Esophagus squamous epithelium (tissue), 5 donors: ENCODE data around the gene VWA8. TPM values are rescaled to one million over a fixed set of nuclear protein-coding genes. Genes with fewer than 3 reads are reported as not detected.

Source experiments
- DNase-seq: peaks from one replicate; lab custom pipeline; 2025; lab: John Stamatoyannopoulos, UW
- H3K27ac ChIP-seq, 4 donors: fragments of 200-600 bp; sonication (generic); one replicate each; pipeline ENCODE4 v1.5.1; 2016 to 2019; ENCODE audit warnings: mild to moderate bottlenecking in 1 of 4
- H3K27me3 ChIP-seq, 4 donors: fragments of 200-600 bp; sonication (generic); 1 replicate in 3 of 4; 2 replicates in 1 of 4; pipeline versions ENCODE4 v1.5.1 to v1.6.0; 2017 to 2021; ENCODE audit warnings: antibody characterized with exemption in 1 of 4
- H3K36me3 ChIP-seq, 3 donors: fragments of 200-600 bp; sonication (generic); one replicate each; pipeline ENCODE4 v1.5.1; 2016 to 2019
- H3K4me1 ChIP-seq, 3 donors: fragments of 200-600 bp; sonication (generic); one replicate each; pipeline ENCODE4 v1.5.1; 2017 to 2019
- H3K4me3 ChIP-seq, 4 donors: fragments of 200-600 bp; sonication (generic); 1 replicate in 3 of 4; 2 replicates in 1 of 4; pipeline ENCODE4 v1.5.1; 2016 to 2019; ENCODE audit warnings: mild to moderate bottlenecking in 2 of 4, moderate library complexity in 1 of 4
- H3K9me3 ChIP-seq, 3 donors: fragments of 200-600 bp; sonication (generic); one replicate each; pipeline ENCODE4 v1.5.1; 2016 to 2019
- CTCF ChIP-seq, 6 experiments: fragments of 450-650 bp in 4 of 6; fragments of 200-600 bp in 2 of 6; sonication (generic) in 2 of 6; IDR thresholded peaks; one replicate each; pipeline ENCODE4 v1.5.1; 2016 to 2019; ENCODE audit warnings: antibody characterized with exemption in 6 of 6, mild to moderate bottlenecking in 4 of 6, moderate library complexity in 4 of 6
- POLR2A ChIP-seq, 4 donors: fragments of 450-650 bp; IDR thresholded peaks; one replicate each; pipeline ENCODE4 v1.6.1; 2017; ENCODE audit warnings: antibody characterized with exemption in 4 of 4, mild to moderate bottlenecking in 4 of 4, moderate library complexity in 3 of 4
- WGBS, 2 donors: methylation state at CpG; one replicate each; pipeline ENCODE4 v1.1.5; 2018; 5-methylcytosine and 5-hydroxymethylcytosine counted together
- intact Hi-C: fragments of 100-400 bp; cut with DNase I; formaldehyde crosslinking; loops from one replicate; pipeline ENCODE4 v1.15.0; 2022
- total RNA-seq, 4 donors: library from RNA; depleted of rRNA; stranded (reverse); fragments of >200 nt; gene quantifications; one replicate each; pipeline ENCODE4 v1.1.0, GENCODE V29; 2016
- donor health status: DM: yes; HTN: yes; CAD: no.

Gene VWA8
- total RNA-seq, 4 donors from 2014 or later = 10.5 to 23.7 (median 17.3) TPM

DNA sequence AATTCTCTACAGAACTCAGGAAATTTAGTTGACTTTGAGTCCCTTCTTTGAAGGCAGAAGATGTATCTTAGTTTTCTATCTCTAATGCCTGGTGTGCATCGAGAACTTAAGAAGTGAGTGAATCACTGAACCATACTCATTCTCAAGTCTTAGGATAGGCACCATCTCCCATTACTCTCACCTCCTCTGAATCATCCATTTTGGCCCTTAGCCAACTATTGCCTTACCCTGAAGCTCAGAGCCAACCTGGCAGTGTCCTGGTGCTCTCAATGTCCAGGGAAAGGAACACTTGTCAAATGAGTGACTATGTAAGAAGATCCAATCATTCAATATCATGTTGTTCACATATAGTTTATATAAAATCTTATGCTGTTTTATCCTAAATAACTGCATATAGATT lies 357.0 kb downstream of the VWA8 start:
- H3K4me1 ChIP-seq = no peaks in the 10 kb centered on the region
- H3K36me3 ChIP-seq = peaks cover 0 to 45% (median 0%) of the 10 kb centered on the region in 3 donors
- TF ChIP-seq CTCF (IDR thresholded peaks at IDR 0.05) (no peak), POLR2A (IDR thresholded peaks at IDR 0.05) (no peak)
- WGBS, 2 donors = 60 to 69% methylated on average over 1 of the region's 1 CpG
- no peak overlapping the region for H3K27ac ChIP-seq
- intact Hi-C loops = no loop called here
- H3K9me3 ChIP-seq = no peaks in the 10 kb centered on the region
- DNase-seq = no peak
- H3K4me3 ChIP-seq = no peak overlapping the region
- H3K27me3 ChIP-seq = no peaks in the 10 kb centered on the region

DNA sequence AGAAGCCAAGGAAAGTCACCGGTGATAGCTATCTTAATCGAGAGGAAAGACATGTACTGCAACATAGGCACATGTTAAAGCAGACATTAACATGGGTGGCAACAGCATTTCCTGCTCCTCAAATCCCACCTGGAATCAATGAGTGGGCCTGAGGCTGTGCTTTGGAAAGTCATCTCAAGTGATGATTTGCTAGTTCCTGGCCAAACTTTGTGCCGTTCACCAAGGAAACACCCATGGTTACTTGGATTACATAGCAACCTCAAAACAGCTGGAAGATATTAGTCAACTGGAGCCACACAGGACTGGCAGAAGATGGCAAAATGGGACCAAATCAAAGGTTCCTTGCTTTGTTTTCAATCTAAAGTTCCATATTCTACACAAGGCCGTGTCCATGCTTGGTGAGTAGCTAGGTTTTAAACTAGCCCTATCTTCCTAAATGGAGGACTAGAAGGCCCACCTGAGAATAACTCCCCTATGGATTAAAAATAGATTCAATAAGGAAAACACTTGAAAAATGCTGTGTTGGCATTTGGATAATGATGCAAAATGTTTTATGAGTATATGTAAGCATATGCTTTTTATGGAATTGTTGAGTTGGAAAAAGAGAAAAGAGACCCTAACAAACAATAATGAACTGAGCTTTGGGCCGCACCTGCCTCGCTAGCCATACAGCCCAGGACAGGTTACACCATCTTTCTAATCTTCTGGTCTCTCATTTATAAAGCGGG lies 359.0 kb downstream of the VWA8 start:
- Histone ChIP-seq H3K4me3 (no peak overlapping the region), H3K27ac (no peak overlapping the region), H3K36me3 (peaks cover 0 to 25% (median 0%) of the 10 kb centered on the region in 3 donors), H3K27me3 (no peaks in the 10 kb centered on the region), H3K4me1 (no peaks in the 10 kb centered on the region), H3K9me3 (no peaks in the 10 kb centered on the region)
- 86 to 87% methylated on average over 7 of the region's 7 CpGs for WGBS, 2 donors
- intact Hi-C loops = no loop called here
- TF ChIP-seq CTCF (IDR thresholded peaks at IDR 0.05) (no peak), POLR2A (IDR thresholded peaks at IDR 0.05) (no peak)
- no peak for DNase-seq

DNA sequence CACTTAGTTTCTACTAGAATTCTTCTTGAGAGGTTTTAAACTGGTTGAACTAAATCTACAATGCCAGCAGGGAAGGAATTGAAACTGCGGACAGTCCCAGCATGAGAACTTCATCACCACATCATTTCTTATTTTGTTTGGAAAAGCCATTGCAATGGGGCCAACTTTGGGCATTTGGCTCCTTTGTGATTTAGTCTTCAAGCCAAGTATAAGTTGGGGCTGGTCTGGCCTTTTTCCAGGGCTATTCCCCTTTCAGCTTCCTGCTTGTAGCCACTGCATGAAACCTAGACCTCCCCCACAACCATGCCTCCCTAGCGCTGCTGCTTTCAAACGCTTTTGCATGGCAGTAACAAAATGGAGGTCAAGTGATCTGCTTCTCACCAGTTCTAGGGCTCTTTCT lies 361.3 kb downstream of the VWA8 start:
- Histone ChIP-seq H3K36me3 (peaks cover 0 to 12% (median 0%) of the 10 kb centered on the region in 3 donors), H3K4me1 (no peaks in the 10 kb centered on the region), H3K27me3 (no peaks in the 10 kb centered on the region), H3K9me3 (no peaks in the 10 kb centered on the region), H3K27ac (no peak overlapping the region), H3K4me3 (no peak overlapping the region)
- intact Hi-C loops = no loop called here
- 67 to 93% methylated on average over 3 of the region's 3 CpGs for WGBS, 2 donors
- TF ChIP-seq CTCF (IDR thresholded peaks at IDR 0.05) (no peak), POLR2A (IDR thresholded peaks at IDR 0.05) (no peak)
- DNase-seq = no peak

- 86 to 95% methylated on average over 2 of the region's 2 CpGs for WGBS, 2 donors
- intact Hi-C loops = no loop called here
- Histone ChIP-seq H3K4me1 (no peaks in the 10 kb centered on the region), H3K4me3 (no peak overlapping the region), H3K36me3 (peaks cover 0 to 15% (median 0%) of the 10 kb centered on the region in 3 donors), H3K27ac (no peak overlapping the region), H3K9me3 (no peaks in the 10 kb centered on the region), H3K27me3 (no peaks in the 10 kb centered on the region)
- TF ChIP-seq CTCF (IDR thresholded peaks at IDR 0.05) (no peak), POLR2A (IDR thresholded peaks at IDR 0.05) (no peak)
- DNase-seq = no peak
These were observed 363.4 kb downstream of the VWA8 start for GRCh38 chr13:41597348-41598041.

GRCh38 chr13:41596190-41596589 lies 364.7 kb downstream of the VWA8 start:
- H3K27ac ChIP-seq = no peak overlapping the region
- no peak for TF ChIP-seq POLR2A (IDR thresholded peaks at IDR 0.05)
- no peak for TF ChIP-seq CTCF (IDR thresholded peaks at IDR 0.05)
- no peaks in the 10 kb centered on the region for H3K27me3 ChIP-seq

More at GRCh38 chr13:41596190-41596589, 364.7 kb downstream of the VWA8 start:
- intact Hi-C loops = no loop called here
- no peak for DNase-seq
- H3K9me3 ChIP-seq = no peaks in the 10 kb centered on the region
- peaks cover 0 to 9% (median 0%) of the 10 kb centered on the region in 3 donors for H3K36me3 ChIP-seq
- no peak overlapping the region for H3K4me3 ChIP-seq
- no peaks in the 10 kb centered on the region for H3K4me1 ChIP-seq
